A673 (cell line): ENCODE measurements around the gene RFX5. TPM values are rescaled to one million over a fixed set of nuclear protein-coding genes. Genes with fewer than 3 reads are reported as not detected.

Experiments
- BruUV-seq: library from RNA; stranded (reverse); fragments of 400-500 nt; replicated peaks from 2 replicates; lab custom pipeline; 2021; lab: Mats Ljungman, UMichigan
- CTCF ChIA-PET: fragments of 300-600 bp; sonication (Branson Sonifier 250); formaldehyde crosslinking; loops from one replicate; lab custom pipeline; 2022; ENCODE audit warnings: antibody characterized with exemption; lab: Charles Lee
- POLR2A ChIA-PET: fragments of 300-600 bp; sonication (Branson Sonifier 250); formaldehyde crosslinking; loops from one replicate; lab custom pipeline; 2022; ENCODE audit warnings: antibody characterized with exemption; ENCODE audit not compliant: low non-redundant PET; lab: Charles Lee
- DNase-seq: peaks from one replicate; pipeline ENCODE4 v3.0.0-alpha.2; 2015; ENCODE audit warnings: low spot score
- H3K27ac ChIP-seq: fragments of 200-600 bp; sonication (generic); 2 replicates; pipeline ENCODE4 v1.5.1; 2016; ENCODE audit warnings: mixed run types, low read depth, mild to moderate bottlenecking, mixed read lengths, antibody characterized with exemption, low read length; ENCODE audit not compliant: poor library complexity, severe bottlenecking
- H3K27me3 ChIP-seq: fragments of 200-600 bp; sonication (generic); replicated peaks from 2 replicates; pipeline ENCODE4 v1.6.1; 2017; ENCODE audit warnings: mixed run types, low read depth, mild to moderate bottlenecking, mixed read lengths, antibody characterized with exemption, low read length; ENCODE audit not compliant: insufficient read depth, poor library complexity
- H3K36me3 ChIP-seq: fragments of 200-600 bp; sonication (generic); 2 replicates; pipeline ENCODE4 v1.6.1; 2016; ENCODE audit warnings: mixed run types, mild to moderate bottlenecking, mixed read lengths, antibody characterized with exemption, low read length; ENCODE audit not compliant: insufficient read depth, poor library complexity, severe bottlenecking
- H3K4me1 ChIP-seq: fragments of 200-600 bp; sonication (generic); 2 replicates; pipeline ENCODE4 v1.6.1; 2017; ENCODE audit warnings: mixed run types, mild to moderate bottlenecking, mixed read lengths, antibody characterized with exemption, low read length; ENCODE audit not compliant: insufficient read depth, poor library complexity, severe bottlenecking
- H3K4me3 ChIP-seq: fragments of 200-600 bp; sonication (generic); 2 replicates; pipeline ENCODE4 v1.5.1; 2016; ENCODE audit warnings: low read depth, mixed run types, mild to moderate bottlenecking, mixed read lengths, low read length; ENCODE audit not compliant: poor library complexity, severe bottlenecking
- H3K9me3 ChIP-seq: fragments of 200-600 bp; sonication (generic); 2 replicates; pipeline ENCODE4 v1.6.1; 2016; ENCODE audit warnings: mixed run types, low read depth, mild to moderate bottlenecking, mixed read lengths, antibody characterized with exemption, low read length; ENCODE audit not compliant: poor library complexity, severe bottlenecking
- EZH2 ChIP-seq: fragments of 200-600 bp; sonication (generic); IDR thresholded peaks from 2 replicates; pipeline ENCODE4 v1.6.1; 2017; ENCODE audit warnings: borderline replicate concordance, low read depth, mild to moderate bottlenecking, mixed read lengths, antibody characterized with exemption, low read length; ENCODE audit not compliant: poor library complexity, severe bottlenecking
- intact Hi-C: fragments of 100-400 bp; cut with micrococcal nuclease; formaldehyde crosslinking; loops from one replicate; pipeline ENCODE4 v1.10.0; 2022; ENCODE audit not compliant: unreplicated experiment
- total RNA-seq: library from RNA; stranded (reverse); gene quantifications from 2 replicates; pipeline ENCODE4 v1.2.3, GENCODE V29; 2021
- TF ChIP-seq, protein P1 (sequence below): fragments of 300-800, 200-600 bp; sonication (generic); conservative IDR thresholded peaks from 2 replicates; pipeline ENCODE4 v1.5.1; 2017; ENCODE audit warnings: low read depth, mild to moderate bottlenecking, antibody characterized with exemption, low read length, moderate library complexity, mixed read lengths

The RFX5 gene
- total RNA-seq, 1 experiment from 2014 or later, result 49.0 TPM

DNA sequence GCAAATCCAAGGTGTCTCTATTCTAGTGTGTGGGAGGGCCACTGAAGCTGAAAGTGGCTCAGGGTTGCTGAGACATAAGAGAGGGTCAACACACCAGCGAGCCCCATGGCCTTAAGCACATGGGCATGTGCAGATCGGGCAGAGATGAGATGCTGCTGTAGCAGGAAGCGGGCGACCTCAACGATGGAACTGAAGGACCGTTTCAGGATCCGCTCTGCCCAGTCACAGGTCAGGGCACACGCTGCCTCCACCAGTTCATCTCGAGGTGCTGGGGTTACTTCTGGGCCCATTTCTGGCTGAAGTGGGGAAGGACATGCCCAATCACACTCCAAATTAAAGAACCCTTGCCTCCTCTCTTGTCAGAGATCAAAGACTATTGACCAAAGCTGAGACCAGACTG, 3.5 kb downstream of the RFX5 start:
- no TSS peak for BruUV-seq

DNA sequence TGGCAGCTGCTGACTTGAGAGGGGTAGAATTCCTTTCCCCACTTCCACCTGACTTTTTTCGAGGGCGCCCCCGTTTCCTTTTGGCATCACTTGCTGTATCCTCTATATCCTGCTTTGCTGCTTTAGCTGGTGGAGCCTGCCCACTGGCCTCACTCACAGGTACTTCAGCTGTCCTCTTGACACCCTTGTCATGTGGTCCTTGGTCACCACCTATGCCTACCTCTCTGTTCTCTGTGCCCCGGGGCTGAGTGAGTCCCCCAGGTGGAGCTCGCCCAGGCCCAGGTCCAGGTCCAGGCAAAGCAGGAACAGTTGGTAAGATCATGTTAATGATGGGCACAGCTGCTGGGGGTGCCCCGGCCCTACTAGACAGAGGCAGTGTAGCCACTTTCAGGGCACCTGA, 4.5 kb downstream of the RFX5 start:
- TF ChIP-seq, protein P1, sequence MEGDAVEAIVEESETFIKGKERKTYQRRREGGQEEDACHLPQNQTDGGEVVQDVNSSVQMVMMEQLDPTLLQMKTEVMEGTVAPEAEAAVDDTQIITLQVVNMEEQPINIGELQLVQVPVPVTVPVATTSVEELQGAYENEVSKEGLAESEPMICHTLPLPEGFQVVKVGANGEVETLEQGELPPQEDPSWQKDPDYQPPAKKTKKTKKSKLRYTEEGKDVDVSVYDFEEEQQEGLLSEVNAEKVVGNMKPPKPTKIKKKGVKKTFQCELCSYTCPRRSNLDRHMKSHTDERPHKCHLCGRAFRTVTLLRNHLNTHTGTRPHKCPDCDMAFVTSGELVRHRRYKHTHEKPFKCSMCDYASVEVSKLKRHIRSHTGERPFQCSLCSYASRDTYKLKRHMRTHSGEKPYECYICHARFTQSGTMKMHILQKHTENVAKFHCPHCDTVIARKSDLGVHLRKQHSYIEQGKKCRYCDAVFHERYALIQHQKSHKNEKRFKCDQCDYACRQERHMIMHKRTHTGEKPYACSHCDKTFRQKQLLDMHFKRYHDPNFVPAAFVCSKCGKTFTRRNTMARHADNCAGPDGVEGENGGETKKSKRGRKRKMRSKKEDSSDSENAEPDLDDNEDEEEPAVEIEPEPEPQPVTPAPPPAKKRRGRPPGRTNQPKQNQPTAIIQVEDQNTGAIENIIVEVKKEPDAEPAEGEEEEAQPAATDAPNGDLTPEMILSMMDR, result no peak
- no peak for TF ChIP-seq EZH2
- CTCF ChIA-PET, result no interaction called here
- no peak overlapping the region for H3K27ac ChIP-seq
- no TSS peak for BruUV-seq
- H3K4me3 ChIP-seq, result no peak overlapping the region
- DNase-seq, result no peak
- H3K9me3 ChIP-seq, result no peaks in the 10 kb centered on the region
- intact Hi-C loops, result loop anchor here (5.0 kb wide), 1 partner anchor 245 kb away; no protein-coding TSS in a partner anchor
- H3K36me3 ChIP-seq, result peaks cover 15% of the 10 kb centered on the region
- POLR2A ChIA-PET, result no interaction called here
- H3K27me3 ChIP-seq, result no peaks in the 10 kb centered on the region
- H3K4me1 ChIP-seq, result peaks cover 14% of the 10 kb centered on the region

More for the DNA sequence above, 3.5 kb downstream of the RFX5 start:
- H3K27me3 ChIP-seq, result no peaks in the 10 kb centered on the region
- peaks cover 14% of the 10 kb centered on the region for H3K4me1 ChIP-seq
- DNase-seq, result no peak
- H3K27ac ChIP-seq, result no peak overlapping the region
- ChIA-PET CTCF (interaction anchor here (0.5 kb wide), 1 partner anchor 200 kb away, joined by 3 read pairs; no protein-coding TSS in a partner anchor), POLR2A (no interaction called here)
- no peak for TF ChIP-seq EZH2
- TF ChIP-seq, protein P1, result no peak
- H3K4me3 ChIP-seq, result no peak overlapping the region
- H3K36me3 ChIP-seq, result peaks cover 15% of the 10 kb centered on the region
- intact Hi-C loops, result loop anchor here (5.0 kb wide), 1 partner anchor 246 kb away; no protein-coding TSS in a partner anchor
- H3K9me3 ChIP-seq, result no peaks in the 10 kb centered on the region

DNA sequence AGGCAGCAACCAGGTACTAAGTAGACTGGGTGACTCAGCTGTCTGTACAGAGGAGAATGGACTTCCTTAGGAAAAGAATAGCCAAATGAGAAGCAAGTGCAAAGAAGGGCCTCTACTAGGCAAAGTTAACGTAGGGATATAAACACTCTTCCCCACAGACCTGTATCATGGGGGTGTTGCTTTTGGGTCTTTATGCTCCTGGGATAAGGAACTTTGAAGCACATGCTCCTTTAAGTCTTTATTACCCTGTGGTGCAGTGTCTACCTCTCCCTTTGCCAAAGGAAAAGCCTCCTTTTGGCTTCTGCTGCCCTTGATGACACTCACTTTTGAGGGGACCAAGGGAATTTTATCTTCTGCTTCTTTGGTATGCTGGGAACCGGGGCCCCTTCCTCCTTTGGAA, 5.0 kb downstream of the RFX5 start:
- Histone ChIP-seq H3K4me1 (peaks cover 14% of the 10 kb centered on the region), H3K9me3 (no peaks in the 10 kb centered on the region), H3K36me3 (peaks cover 15% of the 10 kb centered on the region), H3K4me3 (no peak overlapping the region), H3K27me3 (no peaks in the 10 kb centered on the region), H3K27ac (no peak overlapping the region)
- ChIA-PET POLR2A (no interaction called here), CTCF (interaction anchor here (0.7 to 1.9 kb wide), 2 partner anchors 41 to 242 kb away, joined by 5 to 24 read pairs; no protein-coding TSS in a partner anchor)
- BruUV-seq, result no TSS peak
- TF ChIP-seq, protein P1, result no peak
- no peak for TF ChIP-seq EZH2
- intact Hi-C loops, result loop anchor here (5.0 kb wide), 1 partner anchor 245 kb away; no protein-coding TSS in a partner anchor
- DNase-seq, result no peak
